NCI-H526 (cell line): ENCODE results near the gene INTS7.
A peak's percentile ranks its signal among the peaks of the same experiment; 100 is the strongest.
"Not testable (repeated sequence)": the region's sequence is repeated elsewhere in the genome, so short reads cannot be mapped to it uniquely, and the experiment has no call there.

Experiments
- DNase-seq, 2 experiments: peaks; one replicate each; lab custom pipeline; 2025; lab: John Stamatoyannopoulos, UW

The INTS7 gene

DNA sequence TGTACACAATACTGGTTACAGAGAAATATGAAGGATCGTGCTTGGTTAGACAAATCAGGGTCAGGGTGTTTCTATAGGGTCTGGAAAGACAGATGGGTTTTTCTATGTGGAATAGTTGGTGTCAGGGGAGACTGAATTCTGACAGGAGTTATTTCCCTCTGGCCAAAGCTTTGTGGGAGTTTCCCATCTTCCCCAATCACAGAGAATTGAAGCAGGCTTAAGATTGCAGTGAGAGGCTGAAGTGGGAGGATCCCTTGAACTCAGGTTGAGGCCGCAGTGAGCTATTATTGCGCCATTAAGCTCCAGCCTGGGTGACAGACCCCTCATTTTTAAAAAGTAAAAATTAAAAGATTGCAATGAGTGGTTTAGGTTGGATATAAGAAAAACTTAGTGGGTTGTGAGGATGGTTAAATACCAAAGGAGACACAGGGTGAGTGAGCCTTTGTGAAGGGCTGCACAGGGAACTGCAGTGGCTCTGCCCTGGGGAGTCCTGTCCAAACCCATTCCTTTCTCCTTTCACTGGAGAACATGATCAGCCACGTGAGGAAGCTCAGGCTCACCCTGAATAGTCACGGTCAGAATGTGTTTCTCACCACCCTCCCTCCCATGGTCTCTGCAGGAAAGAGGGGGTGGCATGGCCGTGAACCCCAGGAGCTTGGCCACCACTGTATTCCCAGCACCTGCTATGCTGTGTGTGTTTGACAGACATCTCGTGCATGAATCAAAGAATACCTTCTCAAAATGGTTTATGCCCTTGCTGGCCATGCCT, 101.2 kb downstream of the INTS7 start:
- DNase-seq = no peak

GRCh38 chr1:211932933-211933254, 102.5 kb downstream of the INTS7 start:
- no peak for DNase-seq

GRCh38 chr1:211932231-211932932, 103.0 kb downstream of the INTS7 start:
- DNase-seq = no peak

- no peak for DNase-seq
These were observed 105.7 kb downstream of the INTS7 start for GRCh38 chr1:211929683-211930082.

- peak; percentile 2 to 20 for DNase-seq
These were observed 106.2 kb downstream of the INTS7 start for GRCh38 chr1:211928993-211929637.

DNA sequence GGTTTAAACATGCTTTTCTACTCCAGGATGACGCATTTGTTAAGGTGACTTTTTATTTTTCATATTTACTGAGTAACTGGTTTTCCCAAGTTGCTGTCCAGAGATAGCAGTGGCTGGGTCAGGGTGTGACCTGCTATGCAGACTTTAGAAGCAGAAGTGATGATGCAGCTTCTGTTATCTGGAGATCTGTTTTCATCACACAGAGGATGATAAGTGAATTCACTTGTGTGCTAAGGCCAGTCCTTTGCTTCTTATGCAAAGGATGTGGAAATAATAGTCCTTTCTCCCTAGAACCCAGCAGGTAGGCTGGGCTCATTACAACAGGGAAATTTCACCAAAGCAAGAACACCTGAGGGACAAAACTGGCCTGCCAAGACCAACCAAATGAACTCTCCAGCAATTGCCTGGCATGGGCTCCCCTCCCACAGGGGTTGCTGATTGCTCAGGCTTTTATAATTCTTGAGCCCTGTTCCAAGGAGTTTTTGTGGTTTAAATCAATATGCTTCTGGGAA, 107.0 kb downstream of the INTS7 start:
- DNase-seq = peak; percentile 29 to 57

DNA sequence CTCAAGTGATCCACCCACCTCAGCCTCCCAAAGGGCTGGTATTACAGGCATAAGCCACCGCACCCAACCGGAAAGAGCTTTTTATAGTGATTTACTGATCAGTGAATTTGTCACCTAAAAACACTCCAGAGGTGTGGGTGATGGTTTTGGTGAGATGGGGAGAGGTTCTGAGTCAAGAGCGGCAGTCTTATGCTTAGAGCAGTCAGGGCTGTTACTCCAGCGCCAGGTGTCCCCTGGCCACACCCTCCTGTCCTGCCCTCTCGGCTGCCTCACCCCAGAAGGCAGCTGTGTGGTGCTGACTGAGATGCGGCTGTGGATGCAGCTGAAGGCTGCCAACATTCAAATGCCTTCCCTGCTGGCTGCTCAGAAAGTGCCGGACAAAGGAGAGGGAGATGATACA, 110.3 kb downstream of the INTS7 start:
- DNase-seq = peak; percentile 12 to 73

DNA sequence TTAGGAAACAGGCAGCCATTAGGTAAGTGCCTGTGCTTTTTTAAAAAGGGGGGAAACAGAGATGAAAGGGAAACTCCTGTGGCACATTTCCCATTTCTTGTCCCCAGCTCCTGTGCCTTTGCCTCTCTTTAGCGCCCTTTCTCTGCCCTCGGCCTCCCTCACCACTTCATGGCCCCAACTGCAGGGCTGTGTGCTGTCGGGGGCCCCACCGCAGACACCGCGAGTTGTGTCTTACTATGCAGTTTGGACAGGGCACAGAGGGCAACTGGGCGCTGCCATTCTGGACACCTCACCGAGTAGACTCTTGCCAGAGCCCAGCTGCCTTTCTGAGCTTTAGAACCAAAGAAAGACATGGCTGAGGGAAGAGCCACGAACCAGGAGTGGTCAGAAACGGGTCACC, 111.1 kb downstream of the INTS7 start:
- no peak for DNase-seq

GRCh38 chr1:211923095-211923494, 112.3 kb downstream of the INTS7 start:
- DNase-seq = no peak

GRCh38 chr1:211921579-211922095, 113.7 kb downstream of the INTS7 start:
- DNase-seq = no peak

DNA sequence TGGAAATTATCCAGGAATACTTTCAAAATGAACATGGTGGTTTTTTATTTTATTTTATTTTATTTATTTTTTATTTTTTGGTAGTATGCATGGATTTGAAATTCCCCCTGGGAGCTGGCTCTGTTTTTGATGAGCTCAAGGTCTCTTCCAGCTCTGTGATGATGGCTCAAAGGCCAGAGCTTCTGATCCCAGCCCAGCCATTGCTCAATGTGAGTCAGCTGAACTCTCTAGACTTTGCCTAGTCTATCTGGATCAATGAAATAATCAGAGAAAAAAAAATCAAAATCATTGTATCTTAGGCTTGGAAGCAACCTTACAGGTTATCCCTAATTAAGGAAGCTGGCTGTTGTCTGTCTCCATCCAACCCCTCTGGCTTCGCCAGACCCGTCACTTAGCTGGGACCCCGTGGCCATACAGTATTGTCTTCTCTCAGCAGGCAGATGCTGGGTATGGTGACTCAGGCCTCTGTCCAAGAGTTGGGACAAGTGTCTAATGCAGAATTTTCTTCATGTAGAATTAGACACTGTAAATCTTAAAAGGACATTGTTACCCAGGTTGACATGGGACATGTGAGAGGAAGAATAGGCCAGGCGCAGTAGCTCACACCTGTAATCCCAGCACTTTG, 114.6 kb downstream of the INTS7 start:
- no peak for DNase-seq

DNA sequence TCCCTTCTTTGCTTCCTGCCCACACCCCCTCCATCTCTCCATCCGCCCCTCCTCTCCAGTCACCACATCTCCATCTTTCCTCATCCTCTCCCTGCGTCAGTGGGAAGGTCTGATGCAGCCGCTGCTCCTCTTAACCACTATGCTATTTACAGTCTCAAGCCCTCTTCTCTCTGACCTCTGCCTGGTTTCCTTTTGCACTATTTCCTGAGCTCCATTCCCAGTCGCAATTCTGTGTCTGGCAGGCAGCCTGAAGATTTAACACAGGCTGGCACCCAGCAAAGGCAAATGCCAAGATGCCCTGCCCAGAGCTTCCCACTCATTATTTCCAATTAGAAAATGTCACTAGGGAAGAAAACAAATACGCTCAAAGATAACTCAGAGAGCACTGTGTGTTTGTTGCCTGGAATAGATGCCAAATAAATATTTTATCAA, 115.2 kb downstream of the INTS7 start:
- DNase-seq = no peak

- DNase-seq = no peak
These were observed 116.4 kb downstream of the INTS7 start for GRCh38 chr1:211918843-211919414.

- not testable (repeated sequence) for DNase-seq
These were observed 118.9 kb downstream of the INTS7 start for GRCh38 chr1:211916458-211916857.

- DNase-seq = no peak
These were observed 119.4 kb downstream of the INTS7 start for GRCh38 chr1:211915924-211916323.

GRCh38 chr1:211912844-211913432, 122.4 kb downstream of the INTS7 start:
- no peak for DNase-seq

DNA sequence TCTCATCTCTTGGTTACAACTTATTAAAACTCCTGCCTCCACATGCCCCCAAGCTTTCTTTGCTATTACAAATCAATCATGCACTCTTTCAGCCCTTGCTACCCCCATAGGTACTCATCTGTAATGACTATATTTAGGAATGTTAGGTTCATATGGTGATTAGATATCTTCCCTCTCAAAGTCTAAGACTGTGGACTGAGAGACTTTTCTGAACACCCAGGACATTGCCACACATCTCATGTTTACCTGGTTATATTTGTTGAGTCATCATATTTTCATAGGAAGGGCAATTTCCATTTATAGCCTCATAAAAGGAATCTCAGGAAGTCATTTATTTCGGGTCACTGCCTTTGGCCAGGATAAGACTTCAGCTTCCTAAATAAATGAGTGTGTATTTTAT, 123.3 kb downstream of the INTS7 start:
- DNase-seq = no peak

DNA sequence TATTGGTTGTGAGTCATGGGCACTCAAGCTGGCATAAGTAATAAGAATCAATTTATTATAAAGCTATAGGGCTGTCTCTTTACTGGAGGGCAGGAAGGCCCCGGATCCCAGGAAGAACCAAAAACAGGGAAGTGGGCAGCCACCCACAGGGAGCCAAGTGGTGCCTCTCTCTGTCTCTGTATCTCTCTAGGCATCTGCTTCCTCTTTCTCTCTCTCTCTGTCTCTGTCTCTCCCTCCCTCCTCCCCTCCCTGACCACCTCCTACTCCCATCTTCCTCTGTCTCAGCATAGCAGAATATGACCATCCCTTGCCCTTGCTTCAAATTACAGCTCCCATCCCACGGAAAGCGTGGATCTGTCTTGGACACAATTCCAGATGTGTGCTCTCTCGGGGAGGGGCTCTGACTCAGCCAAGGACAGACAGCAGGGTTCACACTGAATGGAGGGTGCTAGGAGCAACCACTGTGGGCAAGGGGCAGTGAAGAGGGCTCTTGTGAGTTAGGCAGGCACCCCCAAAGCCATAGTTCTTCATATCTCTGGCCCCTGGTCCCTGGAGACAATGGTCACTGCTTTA, 124.4 kb downstream of the INTS7 start:
- DNase-seq = no peak

GRCh38 chr1:211910113-211910884, 125.1 kb downstream of the INTS7 start:
- DNase-seq = no peak

GRCh38 chr1:211909395-211909794, 126.0 kb downstream of the INTS7 start:
- DNase-seq = no peak
